Endothelial cell of hepatic sinusoid (primary cell): Measurements from ENCODE around the gene GPAM.

Experiments
- in situ Hi-C: cut with HindIII; loops from 2 replicates; pipeline ENCODE4 v1.10.0; 2017; ENCODE audit warnings: low sequenced_read_pairs

The GPAM gene

GRCh38 chr10:112184379-112184778, 814 bp upstream of the GPAM start:
- in situ Hi-C loops, result no loop called here

GRCh38 chr10:112184052-112184371, 447 bp upstream of the GPAM start:
- in situ Hi-C loops, result no loop called here

DNA sequence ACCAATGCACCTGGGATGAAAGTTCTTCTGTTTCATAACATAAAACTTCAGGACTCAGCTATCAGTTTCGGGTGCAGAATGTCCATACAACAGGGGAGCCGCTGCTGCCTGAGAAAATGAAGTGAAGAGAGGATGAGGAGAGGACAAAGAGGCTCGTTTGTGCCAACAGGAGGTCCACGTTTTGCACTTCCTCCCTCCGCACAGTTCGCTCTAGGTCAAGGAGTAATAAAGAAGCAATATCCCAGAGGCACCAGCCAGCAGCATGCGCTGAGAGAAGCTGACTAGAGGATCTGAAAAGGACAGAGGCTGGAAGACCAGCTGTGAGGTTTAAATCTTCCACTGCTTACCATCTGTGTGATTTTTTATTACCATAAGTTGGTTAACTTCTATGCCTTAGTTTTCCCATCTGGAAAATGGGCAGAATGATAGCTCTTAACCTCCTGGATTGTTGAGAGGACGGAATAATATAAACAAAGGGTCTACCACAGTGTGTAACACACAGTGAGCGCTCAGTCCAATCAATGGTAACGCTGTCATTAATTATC, 709 bp downstream of the GPAM start:
- in situ Hi-C loops, result no loop called here

DNA sequence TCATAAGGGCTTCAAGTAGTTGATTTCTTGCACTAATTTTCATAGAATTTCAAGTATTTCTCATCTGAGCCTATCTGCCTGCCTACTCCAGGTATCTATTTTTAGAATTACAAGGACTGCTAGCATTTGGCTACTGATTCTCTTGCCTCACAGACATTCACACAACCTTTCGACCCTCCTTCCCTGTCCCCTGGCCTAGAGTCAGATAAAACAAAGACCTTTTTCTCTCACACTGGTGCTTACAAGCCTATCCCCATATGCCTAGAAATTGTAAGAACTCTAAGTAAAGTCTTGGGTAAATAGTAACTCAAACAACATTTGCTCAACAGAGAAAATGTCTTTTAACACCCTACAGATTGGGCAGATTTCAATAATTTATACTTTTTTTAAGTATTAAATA, 6.3 kb downstream of the GPAM start:
- in situ Hi-C loops, result no loop called here

DNA sequence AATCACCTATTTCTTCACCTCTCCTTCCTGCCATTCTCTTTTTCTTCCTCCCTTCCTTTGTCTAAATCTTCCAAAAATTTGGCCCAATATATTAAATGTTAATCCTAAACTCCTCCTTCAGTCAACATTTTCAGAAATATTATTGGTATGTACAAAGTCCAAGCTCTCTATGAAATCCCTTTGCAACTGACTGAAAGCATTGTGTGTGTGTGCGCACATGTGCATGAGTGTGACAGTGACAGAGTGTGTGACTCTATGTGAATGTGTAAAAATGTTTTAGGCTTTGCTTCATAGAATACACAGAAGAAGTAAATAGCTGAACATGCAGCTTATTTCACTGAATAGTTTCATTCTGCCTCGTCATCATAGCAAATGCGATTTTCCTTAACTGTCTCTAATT, 7.0 kb downstream of the GPAM start:
- in situ Hi-C loops, result no loop called here

DNA sequence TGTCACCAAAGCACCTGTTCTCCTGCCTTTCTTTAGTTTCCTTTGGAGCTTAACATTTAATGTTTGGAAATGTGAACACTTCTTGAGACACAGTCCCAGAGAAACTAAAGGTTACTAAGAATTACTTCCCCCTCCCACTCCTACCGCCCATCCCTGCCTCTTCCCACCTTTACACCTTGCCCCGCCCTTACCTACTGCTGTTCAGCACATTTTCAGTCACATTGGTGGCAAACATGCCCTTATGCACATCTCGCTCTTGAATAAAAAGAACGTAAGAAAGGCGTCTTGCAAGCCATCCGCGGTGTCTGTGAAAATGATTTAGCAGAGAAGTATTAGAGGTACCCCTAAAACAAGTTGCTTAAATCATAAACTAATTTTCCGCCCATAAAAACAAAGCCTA, 8.2 kb downstream of the GPAM start:
- in situ Hi-C loops, result no loop called here

- in situ Hi-C loops, result no loop called here
Measured at GRCh38 chr10:112173206-112173605, 10.4 kb downstream of the GPAM start.

- in situ Hi-C loops, result no loop called here
Measured at GRCh38 chr10:112168733-112169132, 14.8 kb downstream of the GPAM start.

GRCh38 chr10:112166800-112167199, 16.8 kb downstream of the GPAM start:
- in situ Hi-C loops, result no loop called here

- in situ Hi-C loops, result no loop called here
Measured at GRCh38 chr10:112161757-112162518, 21.6 kb downstream of the GPAM start.

GRCh38 chr10:112160834-112161233, 22.7 kb downstream of the GPAM start:
- in situ Hi-C loops, result no loop called here

DNA sequence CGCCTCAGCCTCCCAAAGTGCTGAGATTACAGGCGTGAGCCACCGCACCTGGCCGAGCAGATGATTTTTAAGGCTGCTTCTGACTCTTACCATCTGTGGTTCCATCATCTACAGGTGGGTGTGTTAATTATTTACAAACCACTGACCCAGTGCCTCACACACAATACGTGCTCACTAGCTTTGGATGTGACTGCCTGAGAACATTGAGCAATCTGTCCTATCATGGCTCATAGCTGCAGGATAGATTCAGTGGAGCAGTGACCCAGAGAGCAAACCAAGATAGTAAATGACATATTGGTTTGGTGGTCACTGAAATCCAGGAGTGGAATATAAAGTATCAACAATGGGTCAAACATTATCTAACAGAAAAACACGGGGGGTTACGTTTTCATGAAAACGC, 24.1 kb downstream of the GPAM start:
- in situ Hi-C loops, result no loop called here

GRCh38 chr10:112151524-112152039, 32.0 kb downstream of the GPAM start:
- in situ Hi-C loops, result no loop called here

DNA sequence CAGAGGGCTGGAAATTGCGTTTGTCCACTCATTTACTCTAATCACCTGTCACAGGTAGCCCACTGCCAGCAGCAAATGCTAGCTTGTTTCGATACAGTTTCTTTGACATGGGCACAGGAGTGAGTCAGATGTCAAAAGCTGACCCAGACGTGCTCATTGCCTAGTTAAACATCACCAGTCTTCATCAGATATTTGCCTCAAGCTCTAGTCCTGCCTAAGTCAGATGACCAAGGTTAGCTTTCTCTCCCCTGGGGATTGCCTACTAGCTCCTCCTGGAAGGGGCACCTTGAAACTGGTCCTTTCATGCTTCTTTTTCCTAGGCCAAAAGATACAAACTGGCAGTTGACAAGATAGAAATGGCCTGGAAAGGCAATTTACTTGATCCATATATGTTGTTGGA, 35.2 kb downstream of the GPAM start:
- in situ Hi-C loops, result loop anchor here (25.0 kb wide), 1 partner anchor 1361 kb away; no protein-coding TSS in a partner anchor

GRCh38 chr10:112146799-112147198, 36.8 kb downstream of the GPAM start:
- in situ Hi-C loops, result loop anchor here (25.0 kb wide), 1 partner anchor 1359 kb away; no protein-coding TSS in a partner anchor

DNA sequence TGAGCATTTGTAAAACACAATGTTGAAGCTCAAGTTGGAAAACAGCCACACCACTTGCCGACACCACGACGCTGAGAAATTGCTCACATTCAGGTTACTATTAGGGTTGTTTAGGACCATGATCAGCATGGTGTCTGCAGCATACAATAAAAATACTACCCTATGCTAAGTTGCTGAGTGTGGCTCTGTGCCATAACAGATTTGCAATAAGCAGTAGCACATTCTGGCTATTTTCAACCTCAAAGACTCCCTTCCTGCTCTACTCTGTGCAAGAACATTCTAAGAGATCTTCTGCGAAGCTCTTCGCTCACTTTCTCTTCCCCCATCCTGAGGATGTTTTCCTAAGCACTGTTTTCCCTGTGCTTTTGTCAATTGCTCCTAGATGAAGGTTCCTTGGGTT, 38.3 kb downstream of the GPAM start:
- in situ Hi-C loops, result loop anchor here (25.0 kb wide), 1 partner anchor 1358 kb away; no protein-coding TSS in a partner anchor

- in situ Hi-C loops, result loop anchor here (25.0 kb wide), 1 partner anchor 1356 kb away; no protein-coding TSS in a partner anchor
Measured at GRCh38 chr10:112143420-112143819, 40.1 kb downstream of the GPAM start.

DNA sequence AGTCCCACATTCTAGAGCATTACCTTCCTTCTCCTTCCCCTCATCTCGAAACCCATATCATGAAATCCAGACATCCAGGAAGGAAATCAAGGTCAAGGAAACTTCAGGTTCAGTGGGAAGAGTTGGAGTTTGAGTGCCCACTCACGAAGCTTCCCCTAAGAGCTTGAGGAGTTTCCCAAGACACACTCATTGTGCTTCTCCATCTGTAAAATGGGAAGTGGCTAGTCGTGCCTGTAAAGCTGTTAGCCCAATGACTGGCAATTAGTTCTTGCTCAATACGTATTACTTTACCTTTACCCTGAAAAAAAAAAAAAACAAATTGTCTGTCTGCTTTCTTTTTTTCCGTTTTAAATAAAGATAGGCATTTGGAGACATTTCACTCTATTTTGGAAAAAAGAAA, 42.3 kb downstream of the GPAM start:
- in situ Hi-C loops, result loop anchor here (25.0 kb wide), 1 partner anchor 1354 kb away; no protein-coding TSS in a partner anchor

GRCh38 chr10:112140110-112140970, 43.2 kb downstream of the GPAM start:
- in situ Hi-C loops, result loop anchor here (25.0 kb wide), 1 partner anchor 1353 kb away; no protein-coding TSS in a partner anchor

GRCh38 chr10:112139176-112139575, 44.4 kb downstream of the GPAM start:
- in situ Hi-C loops, result loop anchor here (25.0 kb wide), 1 partner anchor 1352 kb away; no protein-coding TSS in a partner anchor
